A673 (cell line): ENCODE results near the gene PLP1. TPM values are rescaled to one million over a fixed set of nuclear protein-coding genes. Genes with fewer than 3 reads are reported as not detected.

Source experiments
- BruUV-seq: library from RNA; stranded (reverse); fragments of 400-500 nt; replicated peaks from 2 replicates; lab custom pipeline; 2021; lab: Mats Ljungman, UMichigan
- CTCF ChIA-PET: fragments of 300-600 bp; sonication (Branson Sonifier 250); formaldehyde crosslinking; loops from one replicate; lab custom pipeline; 2022; ENCODE audit warnings: antibody characterized with exemption; lab: Charles Lee
- POLR2A ChIA-PET: fragments of 300-600 bp; sonication (Branson Sonifier 250); formaldehyde crosslinking; loops from one replicate; lab custom pipeline; 2022; ENCODE audit warnings: antibody characterized with exemption; ENCODE audit not compliant: low non-redundant PET; lab: Charles Lee
- DNase-seq: peaks from one replicate; pipeline ENCODE4 v3.0.0-alpha.2; 2015; ENCODE audit warnings: low spot score
- H3K27ac ChIP-seq: fragments of 200-600 bp; sonication (generic); 2 replicates; pipeline ENCODE4 v1.5.1; 2016; ENCODE audit warnings: mixed run types, low read depth, mild to moderate bottlenecking, mixed read lengths, antibody characterized with exemption, low read length; ENCODE audit not compliant: poor library complexity, severe bottlenecking
- H3K27me3 ChIP-seq: fragments of 200-600 bp; sonication (generic); replicated peaks from 2 replicates; pipeline ENCODE4 v1.6.1; 2017; ENCODE audit warnings: mixed run types, low read depth, mild to moderate bottlenecking, mixed read lengths, antibody characterized with exemption, low read length; ENCODE audit not compliant: insufficient read depth, poor library complexity
- H3K36me3 ChIP-seq: fragments of 200-600 bp; sonication (generic); 2 replicates; pipeline ENCODE4 v1.6.1; 2016; ENCODE audit warnings: mixed run types, mild to moderate bottlenecking, mixed read lengths, antibody characterized with exemption, low read length; ENCODE audit not compliant: insufficient read depth, poor library complexity, severe bottlenecking
- H3K4me1 ChIP-seq: fragments of 200-600 bp; sonication (generic); 2 replicates; pipeline ENCODE4 v1.6.1; 2017; ENCODE audit warnings: mixed run types, mild to moderate bottlenecking, mixed read lengths, antibody characterized with exemption, low read length; ENCODE audit not compliant: insufficient read depth, poor library complexity, severe bottlenecking
- H3K4me3 ChIP-seq: fragments of 200-600 bp; sonication (generic); 2 replicates; pipeline ENCODE4 v1.5.1; 2016; ENCODE audit warnings: low read depth, mixed run types, mild to moderate bottlenecking, mixed read lengths, low read length; ENCODE audit not compliant: poor library complexity, severe bottlenecking
- H3K9me3 ChIP-seq: fragments of 200-600 bp; sonication (generic); 2 replicates; pipeline ENCODE4 v1.6.1; 2016; ENCODE audit warnings: mixed run types, low read depth, mild to moderate bottlenecking, mixed read lengths, antibody characterized with exemption, low read length; ENCODE audit not compliant: poor library complexity, severe bottlenecking
- CTCF ChIP-seq: fragments of 300-800, 200-600 bp; sonication (generic); conservative IDR thresholded peaks from 2 replicates; pipeline ENCODE4 v1.5.1; 2017; ENCODE audit warnings: low read depth, mild to moderate bottlenecking, antibody characterized with exemption, low read length, moderate library complexity, mixed read lengths
- EZH2 ChIP-seq: fragments of 200-600 bp; sonication (generic); IDR thresholded peaks from 2 replicates; pipeline ENCODE4 v1.6.1; 2017; ENCODE audit warnings: borderline replicate concordance, low read depth, mild to moderate bottlenecking, mixed read lengths, antibody characterized with exemption, low read length; ENCODE audit not compliant: poor library complexity, severe bottlenecking
- intact Hi-C: fragments of 100-400 bp; cut with micrococcal nuclease; formaldehyde crosslinking; loops from one replicate; pipeline ENCODE4 v1.10.0; 2022; ENCODE audit not compliant: unreplicated experiment
- total RNA-seq: library from RNA; stranded (reverse); gene quantifications from 2 replicates; pipeline ENCODE4 v1.2.3, GENCODE V29; 2021

The PLP1 gene
- total RNA-seq, 1 experiment from 2014 or later: not detected

DNA sequence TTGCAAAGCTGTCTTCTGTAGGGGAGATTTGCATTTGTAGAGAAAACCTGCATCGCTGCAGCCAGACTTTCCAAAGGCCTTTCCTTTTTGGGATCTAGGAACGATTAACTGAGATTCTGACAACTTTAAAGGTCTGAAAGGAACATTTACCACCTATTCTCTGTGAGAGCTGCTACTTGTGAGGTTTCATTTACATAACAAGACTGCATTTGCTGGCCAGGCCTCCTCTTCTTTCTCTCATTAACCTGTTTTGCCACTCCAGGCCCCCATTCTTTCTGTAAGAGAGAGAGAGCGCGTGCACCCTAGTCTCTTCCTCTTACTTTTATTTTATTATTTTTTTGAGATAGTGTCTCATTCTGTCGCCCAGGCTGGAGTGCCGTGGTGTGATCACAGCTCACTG is 34.3 kb upstream of the PLP1 start:
- Histone ChIP-seq H3K27me3 (no peaks in the 10 kb centered on the region), H3K4me1 (no peaks in the 10 kb centered on the region), H3K36me3 (no peaks in the 10 kb centered on the region), H3K27ac (no peak overlapping the region), H3K9me3 (no peaks in the 10 kb centered on the region), H3K4me3 (no peak overlapping the region)
- CTCF ChIA-PET: no interaction called here
- BruUV-seq: no TSS peak
- POLR2A ChIA-PET: no interaction called here
- TF ChIP-seq EZH2: no peak
- no peak for DNase-seq
- intact Hi-C loops: no loop called here

- CTCF ChIA-PET: no interaction called here
- H3K27me3 ChIP-seq: no peaks in the 10 kb centered on the region
These were observed 29.5 kb upstream of the PLP1 start for GRCh38 chrX:103747163-103747562.

DNA sequence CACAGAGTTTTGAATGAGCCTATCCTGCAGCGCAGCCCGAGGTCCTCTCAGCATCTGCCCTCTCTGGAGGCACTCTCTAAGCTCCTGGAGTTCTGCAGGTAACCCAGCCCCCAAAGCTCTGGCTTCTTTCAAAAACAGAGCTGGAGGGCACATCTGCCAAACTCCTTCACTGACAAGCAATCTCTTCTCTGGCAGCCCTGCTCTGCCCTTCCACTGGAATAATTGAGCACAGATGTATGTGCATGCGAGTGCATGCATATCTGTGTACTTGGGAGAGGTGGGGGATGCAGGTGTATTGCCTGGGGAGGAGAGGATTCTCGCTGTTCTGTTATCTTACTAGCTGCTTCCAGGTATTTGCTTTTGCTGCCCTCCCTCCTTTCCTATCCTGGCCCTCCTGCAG is 22.2 kb upstream of the PLP1 start:
- CTCF ChIA-PET: no interaction called here
- H3K9me3 ChIP-seq: no peaks in the 10 kb centered on the region
- no peaks in the 10 kb centered on the region for H3K4me1 ChIP-seq
- H3K27ac ChIP-seq: no peak overlapping the region
- intact Hi-C loops: no loop called here
- no peak for DNase-seq
- H3K36me3 ChIP-seq: no peaks in the 10 kb centered on the region
- no peak for TF ChIP-seq CTCF
- TF ChIP-seq EZH2: no peak
- H3K4me3 ChIP-seq: no peak overlapping the region
- H3K27me3 ChIP-seq: peaks cover 4% of the 10 kb centered on the region
- no TSS peak for BruUV-seq
- POLR2A ChIA-PET: no interaction called here

More at GRCh38 chrX:103747163-103747562, 29.5 kb upstream of the PLP1 start:
- BruUV-seq: no TSS peak
- POLR2A ChIA-PET: no interaction called here
- Histone ChIP-seq H3K36me3 (no peaks in the 10 kb centered on the region), H3K9me3 (no peaks in the 10 kb centered on the region), H3K4me3 (no peak overlapping the region), H3K4me1 (no peaks in the 10 kb centered on the region), H3K27ac (no peak overlapping the region)
- intact Hi-C loops: no loop called here
- DNase-seq: no peak
- TF ChIP-seq CTCF: no peak
- no peak for TF ChIP-seq EZH2

DNA sequence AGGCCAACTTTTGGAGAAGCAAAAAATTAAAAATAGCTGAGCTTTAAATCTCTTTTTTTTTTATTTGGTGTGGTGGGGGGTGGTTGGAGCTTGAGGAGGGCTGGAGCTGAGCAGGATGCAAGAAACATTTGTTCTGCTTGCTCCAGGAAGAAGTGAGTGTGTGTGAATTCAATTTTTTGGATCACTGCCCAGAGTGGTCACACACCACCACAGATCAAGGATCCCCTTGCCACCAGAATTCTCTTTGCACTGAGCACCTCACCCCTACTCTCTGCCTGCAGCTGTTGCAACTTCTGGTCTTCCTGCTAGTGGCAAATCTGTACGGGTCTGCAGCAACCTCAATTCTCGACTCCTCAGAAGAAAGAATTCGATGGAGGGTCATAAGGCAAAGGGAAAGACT is 19.9 kb upstream of the PLP1 start:
- Histone ChIP-seq H3K4me3 (no peak overlapping the region), H3K9me3 (no peaks in the 10 kb centered on the region), H3K36me3 (no peaks in the 10 kb centered on the region), H3K27ac (no peak overlapping the region), H3K27me3 (peaks cover 4% of the 10 kb centered on the region), H3K4me1 (no peaks in the 10 kb centered on the region)
- intact Hi-C loops: no loop called here
- ChIA-PET CTCF (no interaction called here), POLR2A (no interaction called here)
- TF ChIP-seq EZH2 (no peak), CTCF (no peak)
- BruUV-seq: no TSS peak
- DNase-seq: no peak
